Muscle layer of colon (tissue), 2 donors: ENCODE results near the gene ZNF524.

Source experiments
- H3K27ac ChIP-seq: one replicate; pipeline ENCODE4 v1.7.0; 2013; ENCODE audit warnings: low read depth, mild to moderate bottlenecking, low read length, moderate library complexity
- H3K27me3 ChIP-seq, 2 donors: one replicate each; pipeline ENCODE4 v1.7.0; 2013; ENCODE audit warnings: low read length in 2 of 2, mild to moderate bottlenecking in 2 of 2; ENCODE audit not compliant: insufficient read depth in 2 of 2, control insufficient read depth in 1 of 2
- H3K36me3 ChIP-seq: one replicate; pipeline ENCODE4 v1.7.0; 2013; ENCODE audit warnings: mild to moderate bottlenecking, low read length; ENCODE audit not compliant: insufficient read depth
- H3K4me1 ChIP-seq: one replicate; pipeline ENCODE4 v1.7.0; 2013; ENCODE audit warnings: mild to moderate bottlenecking, low read length; ENCODE audit not compliant: insufficient read depth
- H3K4me3 ChIP-seq, 2 donors: one replicate each; pipeline ENCODE4 v1.7.0; 2013; ENCODE audit warnings: low read length in 2 of 2, low read depth in 1 of 2, mild to moderate bottlenecking in 1 of 2, moderate library complexity in 1 of 2
- H3K9ac ChIP-seq: one replicate; pipeline ENCODE4 v1.7.0; 2013; ENCODE audit warnings: low read length
- H3K9me3 ChIP-seq: one replicate; pipeline ENCODE4 v1.7.0; 2013; ENCODE audit warnings: mild to moderate bottlenecking, low read length
- donor health status: abdominal sarcoma.
- donor health status: Adenocarcinoma of cecum.

ZNF524 gene

GRCh38 chr19:55616395-55616875, 16.3 kb downstream of the ZNF524 start:
- Histone ChIP-seq H3K27me3 (no peaks in the 10 kb centered on the region), H3K36me3 (peaks cover 9% of the 10 kb centered on the region), H3K9ac (no peak overlapping the region)

GRCh38 chr19:55617426-55617825, 17.3 kb downstream of the ZNF524 start:
- Histone ChIP-seq H3K27ac (no peak overlapping the region), H3K36me3 (peaks cover 9% of the 10 kb centered on the region), H3K9ac (no peak overlapping the region), H3K4me1 (no peaks in the 10 kb centered on the region), H3K4me3 (no peak overlapping the region), H3K9me3 (no peaks in the 10 kb centered on the region), H3K27me3 (no peaks in the 10 kb centered on the region)

More at GRCh38 chr19:55616395-55616875, 16.3 kb downstream of the ZNF524 start:
- H3K4me3 ChIP-seq, result no peak overlapping the region
- H3K9me3 ChIP-seq, result no peaks in the 10 kb centered on the region
- peaks cover 7% of the 10 kb centered on the region for H3K4me1 ChIP-seq
- no peak overlapping the region for H3K27ac ChIP-seq

GRCh38 chr19:55618426-55618825, 18.3 kb downstream of the ZNF524 start:
- H3K9ac ChIP-seq, result no peak overlapping the region
- H3K4me3 ChIP-seq, result no peak overlapping the region
- H3K9me3 ChIP-seq, result no peaks in the 10 kb centered on the region
- no peaks in the 10 kb centered on the region for H3K27me3 ChIP-seq
- peaks cover 9% of the 10 kb centered on the region for H3K36me3 ChIP-seq
- H3K4me1 ChIP-seq, result peaks cover 2% of the 10 kb centered on the region
- no peak overlapping the region for H3K27ac ChIP-seq

GRCh38 chr19:55619286-55619685, 19.2 kb downstream of the ZNF524 start:
- peaks cover 7% of the 10 kb centered on the region for H3K4me1 ChIP-seq
- peaks cover 9% of the 10 kb centered on the region for H3K36me3 ChIP-seq
- no peaks in the 10 kb centered on the region for H3K9me3 ChIP-seq
- no peaks in the 10 kb centered on the region for H3K27me3 ChIP-seq
- H3K4me3 ChIP-seq, result no peak overlapping the region
- no peak overlapping the region for H3K9ac ChIP-seq
- H3K27ac ChIP-seq, result no peak overlapping the region

- Histone ChIP-seq H3K4me1 (peaks cover 7% of the 10 kb centered on the region), H3K9ac (no peak overlapping the region), H3K9me3 (no peaks in the 10 kb centered on the region), H3K27me3 (no peaks in the 10 kb centered on the region), H3K36me3 (peaks cover 9% of the 10 kb centered on the region), H3K27ac (no peak overlapping the region), H3K4me3 (no peak overlapping the region)
Measured at GRCh38 chr19:55620410-55621204, 20.5 kb downstream of the ZNF524 start.

- Histone ChIP-seq H3K4me3 (no peak overlapping the region), H3K36me3 (peaks cover 7% of the 10 kb centered on the region), H3K27me3 (no peaks in the 10 kb centered on the region), H3K9ac (no peak overlapping the region), H3K4me1 (peaks cover 7% of the 10 kb centered on the region), H3K9me3 (no peaks in the 10 kb centered on the region), H3K27ac (no peak overlapping the region)
Measured at GRCh38 chr19:55621205-55621672, 21.2 kb downstream of the ZNF524 start.

GRCh38 chr19:55621673-55622231, 21.7 kb downstream of the ZNF524 start:
- Histone ChIP-seq H3K9ac (no peak overlapping the region), H3K4me3 (no peak overlapping the region), H3K27me3 (no peaks in the 10 kb centered on the region), H3K27ac (no peak overlapping the region), H3K4me1 (peaks cover 7% of the 10 kb centered on the region), H3K9me3 (no peaks in the 10 kb centered on the region), H3K36me3 (peaks cover 2% of the 10 kb centered on the region)

GRCh38 chr19:55622242-55622969, 22.3 kb downstream of the ZNF524 start:
- Histone ChIP-seq H3K27me3 (no peaks in the 10 kb centered on the region), H3K9ac (no peak overlapping the region), H3K27ac (no peak overlapping the region), H3K4me1 (peaks cover 7% of the 10 kb centered on the region), H3K4me3 (no peak overlapping the region), H3K9me3 (no peaks in the 10 kb centered on the region), H3K36me3 (no peaks in the 10 kb centered on the region)

- no peak overlapping the region for H3K9ac ChIP-seq
- H3K9me3 ChIP-seq, result no peaks in the 10 kb centered on the region
- no peak overlapping the region for H3K27ac ChIP-seq
- H3K4me1 ChIP-seq, result peaks cover 7% of the 10 kb centered on the region
- H3K4me3 ChIP-seq, result no peak overlapping the region
- H3K27me3 ChIP-seq, result no peaks in the 10 kb centered on the region
- no peaks in the 10 kb centered on the region for H3K36me3 ChIP-seq
Measured at GRCh38 chr19:55623130-55623529, 23.0 kb downstream of the ZNF524 start.

GRCh38 chr19:55623561-55623960, 23.5 kb downstream of the ZNF524 start:
- Histone ChIP-seq H3K27me3 (no peaks in the 10 kb centered on the region), H3K36me3 (no peaks in the 10 kb centered on the region), H3K4me1 (peaks cover 7% of the 10 kb centered on the region), H3K9me3 (no peaks in the 10 kb centered on the region), H3K9ac (no peak overlapping the region), H3K27ac (no peak overlapping the region), H3K4me3 (peak overlapping the region in 1 of 2 donors; percentile 45)
